ENCODE data around the gene SYTL5.

DNA sequence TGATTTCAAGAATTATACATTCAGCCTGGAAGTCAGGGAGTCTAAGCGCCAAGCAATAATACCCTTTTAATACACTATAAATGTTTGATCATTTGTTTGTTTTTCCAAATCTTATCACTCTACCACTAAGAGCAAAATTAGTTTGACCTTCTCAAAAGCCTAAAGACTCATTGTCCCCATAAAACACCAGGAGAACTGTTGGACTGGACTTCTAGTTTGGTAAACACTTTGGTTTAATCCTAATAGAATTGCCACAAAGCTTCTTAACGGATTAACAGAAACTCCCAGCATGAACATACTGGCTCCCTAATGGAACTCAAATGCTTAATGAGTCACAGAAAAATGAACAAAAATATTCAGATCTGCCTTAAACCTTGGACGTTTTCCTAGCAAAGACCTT lies 34.9 kb downstream of the SYTL5 start:
- TF ChIP-seq JUN (IDR thresholded peaks at IDR 0.05) (no peak), EHMT2 (IDR thresholded peaks at IDR 0.05; ENCODE audit: low read depth) (no peak), POLR2A (IDR thresholded peaks at IDR 0.05; ENCODE audit: low read length) (no peak), CHD2 (IDR thresholded peaks at IDR 0.05; ENCODE audit: low read length, partially characterized antibody) (no peak), MYC (IDR thresholded peaks at IDR 0.05; ENCODE audit: borderline replicate concordance, low read length) (no peak)
- TF ChIP-seq, protein P1, sequence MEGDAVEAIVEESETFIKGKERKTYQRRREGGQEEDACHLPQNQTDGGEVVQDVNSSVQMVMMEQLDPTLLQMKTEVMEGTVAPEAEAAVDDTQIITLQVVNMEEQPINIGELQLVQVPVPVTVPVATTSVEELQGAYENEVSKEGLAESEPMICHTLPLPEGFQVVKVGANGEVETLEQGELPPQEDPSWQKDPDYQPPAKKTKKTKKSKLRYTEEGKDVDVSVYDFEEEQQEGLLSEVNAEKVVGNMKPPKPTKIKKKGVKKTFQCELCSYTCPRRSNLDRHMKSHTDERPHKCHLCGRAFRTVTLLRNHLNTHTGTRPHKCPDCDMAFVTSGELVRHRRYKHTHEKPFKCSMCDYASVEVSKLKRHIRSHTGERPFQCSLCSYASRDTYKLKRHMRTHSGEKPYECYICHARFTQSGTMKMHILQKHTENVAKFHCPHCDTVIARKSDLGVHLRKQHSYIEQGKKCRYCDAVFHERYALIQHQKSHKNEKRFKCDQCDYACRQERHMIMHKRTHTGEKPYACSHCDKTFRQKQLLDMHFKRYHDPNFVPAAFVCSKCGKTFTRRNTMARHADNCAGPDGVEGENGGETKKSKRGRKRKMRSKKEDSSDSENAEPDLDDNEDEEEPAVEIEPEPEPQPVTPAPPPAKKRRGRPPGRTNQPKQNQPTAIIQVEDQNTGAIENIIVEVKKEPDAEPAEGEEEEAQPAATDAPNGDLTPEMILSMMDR (IDR thresholded peaks at IDR 0.05), result no peak

Data from A549 (cell line).